Measurements from ENCODE around the gene CD80.
"Not testable (repeated sequence)": the region's sequence is repeated elsewhere in the genome, so short reads cannot be mapped to it uniquely, and the experiment has no call there.

CD80 gene, protein sequence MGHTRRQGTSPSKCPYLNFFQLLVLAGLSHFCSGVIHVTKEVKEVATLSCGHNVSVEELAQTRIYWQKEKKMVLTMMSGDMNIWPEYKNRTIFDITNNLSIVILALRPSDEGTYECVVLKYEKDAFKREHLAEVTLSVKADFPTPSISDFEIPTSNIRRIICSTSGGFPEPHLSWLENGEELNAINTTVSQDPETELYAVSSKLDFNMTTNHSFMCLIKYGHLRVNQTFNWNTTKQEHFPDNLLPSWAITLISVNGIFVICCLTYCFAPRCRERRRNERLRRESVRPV

GRCh38 chr3:119559441-119559963 is at the start of gene CD80:
Gene CD80, minus strand, starts transcription at chr3:119559614. Its CDS starts 1,886 bp downstream, at chr3:119557728.
- DNase-seq = peak; percentile 73

DNA sequence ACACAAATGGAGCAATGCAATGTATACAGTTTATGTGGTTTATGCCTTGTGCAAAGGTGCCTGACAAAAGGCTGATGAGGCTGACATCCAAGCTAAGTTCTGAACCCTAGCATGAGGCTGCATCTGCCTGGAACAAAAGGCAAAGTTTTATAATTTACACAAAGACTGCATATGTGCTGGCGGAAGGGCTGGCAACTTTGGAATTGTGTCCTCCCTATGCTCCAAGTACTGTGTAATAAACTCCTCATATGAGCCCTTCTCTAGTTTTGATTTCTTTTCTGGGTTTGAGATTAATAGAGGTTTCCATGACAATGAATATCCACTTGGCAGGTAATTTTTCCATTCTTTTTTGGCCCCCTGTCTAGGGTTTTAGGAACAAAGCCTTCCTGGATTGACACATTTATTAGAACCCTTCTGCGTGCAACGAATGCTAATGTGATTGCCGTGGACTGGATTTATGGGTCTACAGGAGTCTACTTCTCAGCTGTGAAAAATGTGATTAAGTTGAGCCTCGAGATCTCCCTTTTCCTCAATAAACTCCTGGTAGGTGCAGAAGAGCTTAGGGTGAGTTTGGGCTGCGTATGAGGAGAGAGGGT is 49.1 kb upstream of the CD80 start:
- DNase-seq = no peak

GRCh38 chr3:119604878-119605277 is 45.5 kb upstream of the CD80 start:
- no peak for DNase-seq

GRCh38 chr3:119602676-119603075 is 43.3 kb upstream of the CD80 start:
- no peak for DNase-seq

- DNase-seq = peak; percentile 22
Observed at GRCh38 chr3:119601154-119601553, 41.7 kb upstream of the CD80 start.

- peak; percentile 39 for DNase-seq
Observed at GRCh38 chr3:119600732-119601131, 41.3 kb upstream of the CD80 start.

- no peak for DNase-seq
Observed at GRCh38 chr3:119599558-119600174, 40.3 kb upstream of the CD80 start.

- DNase-seq = no peak
Observed at GRCh38 chr3:119598410-119599098, 39.1 kb upstream of the CD80 start.

DNA sequence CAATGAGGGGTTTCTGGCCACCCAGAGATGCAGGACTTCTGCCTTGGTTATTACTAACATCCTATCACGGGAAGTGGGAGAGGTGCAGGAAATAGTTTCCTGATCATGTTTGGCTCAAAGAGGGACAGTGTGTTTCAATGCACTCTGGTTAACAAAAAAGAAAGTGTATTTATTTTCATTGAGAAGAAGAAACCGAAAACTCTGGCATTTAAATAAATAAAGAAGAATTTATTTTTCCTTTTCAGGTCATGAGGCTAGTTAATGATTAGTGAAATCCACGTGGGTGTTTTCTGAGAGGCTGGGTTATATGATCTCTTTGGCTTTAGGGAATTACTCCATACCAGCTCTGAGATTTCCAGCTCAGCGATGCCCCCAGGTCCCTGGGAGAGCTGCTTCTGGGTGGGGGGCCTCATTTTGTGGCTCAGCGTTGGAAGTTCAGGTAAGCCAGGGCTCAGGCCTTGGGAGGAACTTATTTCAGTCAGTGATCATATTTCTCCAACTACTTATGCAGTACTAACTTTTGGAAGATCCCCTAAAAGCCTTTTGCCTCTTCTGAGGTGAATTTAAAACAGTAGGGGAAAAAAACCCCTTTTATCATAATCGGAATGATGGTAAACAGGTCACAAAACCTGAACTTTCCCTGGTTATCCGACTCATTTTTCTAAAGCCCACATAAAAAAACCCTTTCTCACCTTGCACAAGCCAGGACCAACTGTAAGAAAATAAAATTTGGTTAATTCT is 38.3 kb upstream of the CD80 start, which contains the start of gene PLA1A:
Gene PLA1A, plus strand, starts transcription at position 338 of the 741 bp plus-strand sequence. Its CDS starts 29 bp downstream, at position 367.
- DNase-seq = no peak

GRCh38 chr3:119596398-119596797 is 37.0 kb upstream of the CD80 start:
- no peak for DNase-seq

DNA sequence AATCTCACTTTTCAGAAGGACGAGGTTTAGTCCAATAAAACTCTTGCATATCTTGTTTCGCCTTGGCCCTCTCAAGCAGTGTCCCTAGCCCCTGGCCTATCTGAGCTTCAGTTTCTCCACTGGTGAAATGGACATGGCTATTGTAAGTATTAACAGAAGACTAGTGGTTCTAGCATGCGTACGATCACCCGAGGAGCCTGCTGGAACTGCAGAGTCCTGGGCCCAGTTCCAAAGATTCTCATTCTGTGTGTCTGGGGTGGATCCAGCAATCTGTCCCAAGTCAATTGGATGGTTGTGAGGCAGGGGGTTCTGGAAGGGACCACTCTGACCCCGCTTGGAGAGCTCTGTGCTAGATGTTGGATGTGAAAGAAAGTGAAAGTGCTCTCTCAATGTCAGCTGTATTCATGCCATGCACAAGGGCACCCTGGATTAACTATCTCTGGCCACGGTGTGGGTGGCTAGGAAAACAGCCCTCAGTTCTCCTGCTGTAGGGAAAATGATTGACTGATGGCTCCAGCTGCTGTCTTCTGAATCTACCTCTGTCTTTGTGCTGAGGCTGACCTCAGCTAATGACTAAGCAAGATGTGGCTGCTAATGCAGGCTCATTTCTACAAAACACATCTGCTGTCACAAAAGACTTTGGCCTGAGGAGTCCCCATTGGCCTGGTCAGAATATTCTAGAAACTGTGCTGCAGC is 36.4 kb upstream of the CD80 start:
- no peak for DNase-seq

- DNase-seq = not testable (repeated sequence)
Observed at GRCh38 chr3:119594929-119595328, 35.5 kb upstream of the CD80 start.

DNA sequence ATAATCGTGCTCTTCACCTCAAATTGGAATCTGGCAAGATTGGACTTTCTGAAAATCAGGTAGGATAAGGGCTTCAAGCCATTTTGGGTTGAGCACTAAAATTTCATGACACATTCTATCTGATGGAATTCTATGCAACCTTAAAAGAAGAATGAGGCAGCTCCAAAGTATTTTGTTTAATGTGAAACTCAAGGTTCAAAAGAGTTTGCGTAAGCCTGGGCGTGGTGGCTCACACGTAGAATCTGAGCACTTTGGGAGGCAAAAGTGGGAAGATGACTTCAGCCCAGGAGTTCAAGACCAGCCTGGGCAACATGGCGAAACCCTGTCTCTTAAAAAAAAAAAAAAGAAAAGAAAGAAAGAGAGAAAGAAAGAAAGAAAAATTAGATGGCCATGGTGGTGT is 34.7 kb upstream of the CD80 start:
- no peak for DNase-seq

GRCh38 chr3:119592861-119593260 is 33.4 kb upstream of the CD80 start:
- no peak for DNase-seq

DNA sequence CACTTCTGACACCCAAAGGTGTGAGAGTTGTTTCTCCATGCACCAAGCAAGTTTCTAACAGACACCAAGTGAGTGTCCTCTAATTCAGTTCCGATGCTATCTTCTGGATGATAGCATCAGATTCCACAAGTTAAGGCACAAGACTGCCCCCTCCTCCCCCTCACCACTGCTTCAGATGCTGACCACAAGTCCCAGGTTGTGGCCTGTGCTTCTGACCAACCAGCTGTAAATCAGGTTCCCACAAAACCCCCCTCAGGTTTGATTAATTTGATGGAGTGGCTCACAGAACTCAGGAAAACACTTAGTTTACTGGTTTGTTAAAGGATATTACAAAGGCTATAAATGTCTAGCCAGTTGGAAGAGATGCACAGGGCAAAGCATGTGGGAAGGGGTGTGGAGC is 31.3 kb upstream of the CD80 start:
- DNase-seq = no peak

- no peak for DNase-seq
Observed at GRCh38 chr3:119589102-119589773, 29.8 kb upstream of the CD80 start.

GRCh38 chr3:119588112-119588511 is 28.7 kb upstream of the CD80 start:
- peak; percentile 43 for DNase-seq

DNA sequence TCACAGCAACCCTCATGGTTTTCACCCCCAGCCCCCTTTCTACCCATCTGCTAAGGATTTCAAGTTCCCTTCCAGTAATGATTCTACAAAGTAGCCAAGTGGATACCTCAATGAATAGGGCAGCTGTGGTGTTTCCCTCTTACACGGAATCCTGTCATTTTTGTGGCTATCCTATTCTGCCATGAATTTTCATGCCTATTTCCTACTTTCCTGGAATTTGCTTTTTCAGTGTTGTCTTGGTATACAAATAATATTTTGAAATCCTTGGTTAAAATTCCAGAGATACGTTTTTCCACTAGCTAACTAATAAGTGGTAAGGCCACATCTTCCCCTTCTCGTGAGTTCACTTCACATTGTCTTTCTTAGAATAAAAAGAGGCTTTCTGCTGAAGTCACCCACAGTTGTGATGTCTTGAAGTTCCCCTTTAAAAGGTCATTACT is 27.3 kb upstream of the CD80 start:
- DNase-seq = no peak

DNA sequence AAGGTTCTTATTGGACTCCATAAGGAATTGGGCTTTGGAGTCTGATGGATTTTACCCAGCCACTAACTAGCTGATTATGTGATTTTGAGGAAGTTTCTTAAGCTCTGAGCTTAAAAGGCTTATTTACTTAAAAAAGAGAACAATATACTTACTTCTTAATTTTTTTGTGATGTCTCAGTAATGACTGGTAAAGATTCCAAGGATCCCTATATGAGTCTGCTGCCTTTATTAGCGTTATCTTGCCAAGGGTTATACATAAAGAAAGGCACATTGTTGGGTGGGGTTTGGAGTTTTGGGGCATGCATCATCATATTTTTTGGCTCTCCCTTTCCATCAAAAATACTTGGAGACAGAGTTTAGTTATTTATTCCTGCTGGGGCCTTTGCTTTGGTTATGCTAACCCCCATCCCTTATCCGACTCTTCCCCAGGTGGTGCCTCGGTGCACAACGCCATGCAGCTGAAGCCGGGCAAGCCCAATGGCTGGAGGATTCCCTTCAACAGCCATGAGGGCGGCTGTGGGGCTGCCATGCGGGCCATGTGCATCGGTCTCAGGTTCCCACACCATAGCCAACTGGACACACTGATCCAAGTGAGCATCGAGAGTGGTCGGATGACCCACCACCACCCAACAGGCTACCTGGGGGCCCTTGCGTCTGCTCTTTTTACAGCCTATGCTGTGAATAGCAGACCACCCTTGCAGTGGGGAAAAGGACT is 26.6 kb upstream of the CD80 start:
- no peak for DNase-seq

- DNase-seq = no peak
Observed at GRCh38 chr3:119585208-119585607, 25.8 kb upstream of the CD80 start.

DNA sequence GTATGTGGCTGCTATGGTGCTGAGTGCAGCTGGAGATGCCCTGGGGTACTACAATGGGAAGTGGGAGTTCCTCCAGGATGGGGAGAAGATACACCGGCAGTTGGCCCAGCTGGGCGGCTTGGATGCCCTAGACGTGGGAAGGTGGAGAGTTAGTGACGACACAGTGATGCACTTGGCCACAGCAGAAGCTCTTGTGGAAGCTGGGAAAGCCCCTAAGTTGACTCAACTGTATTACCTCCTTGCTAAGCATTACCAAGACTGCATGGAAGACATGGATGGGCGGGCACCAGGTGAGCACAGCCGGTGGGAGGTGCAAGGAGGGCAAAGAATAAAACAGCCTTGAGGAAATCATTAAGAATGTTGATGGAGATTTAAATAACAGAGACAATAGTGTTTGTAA is 22.8 kb upstream of the CD80 start:
- DNase-seq = peak; percentile 59

All from stimulated activated CD4-positive, alpha-beta T cell treated with anti-CD3 and anti-CD28 coated beads, Interleukin-15, amount 100 ng/mL, for 24 hours (primary cell).